GM10266 (cell line): Measurements from ENCODE around the gene SLCO4A1.
"Not testable (repeated sequence)": the region's sequence is repeated elsewhere in the genome, so short reads cannot be mapped to it uniquely, and the experiment has no call there.

ENCODE experiments used
- DNase-seq: peaks from one replicate; pipeline ENCODE4 v3.0.0; 2012; ENCODE audit errors: extremely low spot score
- CTCF ChIP-seq: IDR thresholded peaks from 2 replicates; pipeline ENCODE4 v1.5.1; 2012; ENCODE audit warnings: mild to moderate bottlenecking, low read depth; ENCODE audit not compliant: control insufficient read depth, insufficient read depth; ENCODE audit errors: missing control alignments

The SLCO4A1 gene

DNA sequence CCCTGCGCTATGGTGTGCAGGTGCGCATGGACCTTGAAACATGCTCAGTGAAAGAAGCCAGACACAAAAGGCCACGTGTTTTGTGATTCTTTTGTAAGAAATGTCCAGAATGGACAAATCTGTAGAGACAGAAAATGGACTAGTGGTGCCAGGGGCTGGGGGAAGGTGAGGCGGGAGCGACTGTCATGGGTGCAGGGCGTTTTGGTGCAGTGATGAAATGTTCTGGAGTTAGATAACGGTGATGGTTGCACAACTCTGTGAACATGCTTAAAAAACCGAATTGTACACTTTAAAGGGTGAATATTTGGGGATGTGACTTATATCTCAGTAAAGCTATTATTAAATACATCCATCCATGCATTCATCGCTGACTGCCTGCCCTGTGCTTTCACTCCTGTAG lies 34.7 kb downstream of the SLCO4A1 start:
- no peak for TF ChIP-seq CTCF

GRCh38 chr20:62677678-62678077 lies 35.4 kb downstream of the SLCO4A1 start:
- no peak for DNase-seq
- no peak for TF ChIP-seq CTCF

More for the DNA sequence above, 34.7 kb downstream of the SLCO4A1 start:
- no peak for DNase-seq

GRCh38 chr20:62678553-62678952 lies 36.2 kb downstream of the SLCO4A1 start:
- TF ChIP-seq CTCF, result no peak
- DNase-seq, result no peak

DNA sequence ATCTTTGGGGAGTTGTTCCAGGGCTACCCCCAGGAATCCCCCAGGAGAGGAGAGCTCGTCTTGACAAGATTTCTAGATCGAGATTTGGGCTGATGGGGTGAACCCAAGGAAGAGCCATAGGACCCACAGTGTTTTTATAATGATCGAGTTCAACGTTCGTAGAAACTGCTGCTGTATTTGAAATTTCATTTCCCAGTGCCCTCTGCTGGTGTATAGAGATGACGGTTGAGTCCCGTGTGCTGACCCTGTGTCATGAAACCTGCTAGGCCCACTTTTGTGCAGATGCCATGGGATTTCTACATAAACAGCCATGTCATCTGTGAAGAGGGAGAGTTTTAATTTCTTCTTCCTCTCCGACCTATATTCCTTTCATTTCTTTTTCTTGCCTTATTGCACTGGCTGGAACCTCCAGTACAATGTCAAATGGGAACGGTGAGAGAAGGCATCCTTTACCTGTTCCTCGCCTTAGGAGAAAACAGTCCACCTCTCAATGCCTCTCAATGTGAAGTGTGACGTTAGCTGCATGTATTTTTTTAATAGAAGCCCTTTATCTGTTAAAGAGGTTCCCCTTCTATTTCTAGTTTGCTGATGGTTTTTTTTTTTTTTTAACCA lies 37.8 kb downstream of the SLCO4A1 start:
- DNase-seq, result no peak

DNA sequence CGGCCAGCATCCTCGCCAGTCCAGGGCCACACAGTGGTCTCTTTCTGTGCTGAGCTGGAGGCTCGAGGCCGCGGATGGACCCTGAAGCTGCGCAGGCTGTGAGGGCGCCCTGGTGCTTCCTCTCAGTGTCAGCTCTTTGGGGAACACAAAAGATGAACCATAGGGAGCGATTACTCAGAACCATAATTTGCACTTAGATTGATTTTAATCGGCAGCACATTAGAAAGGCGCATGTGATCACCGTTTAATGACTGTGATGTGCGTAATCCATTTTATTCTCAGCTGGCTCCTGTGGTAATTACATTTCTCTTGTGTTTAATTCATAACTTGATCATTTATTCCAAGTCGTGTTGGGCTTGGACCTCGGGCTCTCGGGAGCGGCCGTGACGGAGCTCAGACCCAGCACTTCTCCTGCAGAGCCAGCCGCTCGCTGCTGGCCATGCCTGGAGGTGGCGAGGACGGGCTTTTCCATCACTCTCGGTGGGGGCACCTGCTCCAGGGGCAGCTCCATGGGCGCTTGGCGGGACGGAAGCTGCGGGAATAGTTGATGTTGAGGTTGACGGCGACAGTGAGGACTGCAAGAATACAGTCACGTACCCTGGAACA lies 40.7 kb downstream of the SLCO4A1 start:
- TF ChIP-seq CTCF, result no peak
- no peak for DNase-seq

More for the DNA sequence above, 37.8 kb downstream of the SLCO4A1 start:
- TF ChIP-seq CTCF, result no peak

DNA sequence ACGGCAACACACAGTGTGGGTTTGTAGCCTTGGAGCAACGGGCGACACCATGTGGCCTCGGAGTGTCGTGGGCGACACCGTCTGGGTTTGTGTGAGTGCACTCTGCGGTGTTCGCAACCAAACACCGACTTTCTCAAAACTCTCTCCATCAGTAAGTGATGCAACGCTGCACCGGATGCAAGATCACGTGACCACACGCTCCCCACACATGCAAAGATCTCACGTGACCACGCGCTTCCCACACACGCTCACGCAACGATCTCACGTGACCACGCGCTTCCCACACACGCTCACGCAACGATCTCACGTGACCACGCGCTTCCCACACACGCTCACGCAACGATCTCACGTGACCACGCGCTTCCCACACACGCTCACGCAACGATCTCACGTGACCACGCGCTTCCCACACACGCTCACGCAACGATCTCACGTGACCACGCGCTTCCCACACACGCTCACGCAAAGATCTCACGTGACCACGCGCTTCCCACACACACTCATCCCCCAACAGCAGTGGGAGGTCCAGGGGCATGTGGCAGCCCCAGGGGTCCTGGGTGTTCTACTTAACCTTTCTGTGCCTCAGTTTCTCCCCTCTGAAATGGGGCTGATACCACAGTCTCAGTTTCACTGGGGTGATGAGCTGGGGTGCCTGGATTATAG lies 41.5 kb downstream of the SLCO4A1 start:
- DNase-seq, result not testable (repeated sequence)

DNA sequence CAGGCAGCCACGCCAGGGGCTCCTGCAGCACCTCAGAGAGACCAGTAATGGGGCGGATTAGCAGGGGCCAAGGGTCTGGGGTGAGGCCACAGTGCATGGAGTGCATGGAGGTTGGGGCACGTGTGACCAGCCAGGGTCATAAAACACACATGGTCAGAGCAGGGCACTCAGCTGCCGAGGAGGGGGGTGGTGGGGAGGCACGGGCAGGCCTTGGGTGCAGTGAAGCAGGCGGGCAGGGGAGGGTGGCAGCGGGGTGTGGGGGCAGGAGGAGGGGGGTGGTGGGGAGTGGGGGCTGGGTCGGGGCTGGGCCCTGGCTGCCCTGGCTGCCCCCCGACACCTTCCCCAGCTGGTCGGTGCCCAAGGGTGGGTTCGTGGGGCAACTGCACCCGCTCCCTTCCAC lies 42.7 kb downstream of the SLCO4A1 start:
- TF ChIP-seq CTCF, result no peak

More for the DNA sequence above, 42.7 kb downstream of the SLCO4A1 start:
- DNase-seq, result no peak
